Right lobe of liver (tissue), 6 donors: ENCODE results near the gene SNPH. TPM values are rescaled to one million over a fixed set of nuclear protein-coding genes. Genes with fewer than 3 reads are reported as not detected.

Source experiments
- ATAC-seq, 4 donors: fragments of 200-7000 bp; cut with Tn5 transposase; one replicate each; pipeline ENCODE4 v1.9.1; 2020; ENCODE audit warnings: mild to moderate bottlenecking in 4 of 4, moderate library complexity in 4 of 4
- DNase-seq, 3 donors: peaks; one replicate each; pipeline ENCODE4 v3.0.0-alpha.2; 2020
- H3K27ac ChIP-seq, 3 donors: fragments of 200-600 bp; one replicate each; pipeline ENCODE4 v1.8.0; 2022
- H3K27me3 ChIP-seq, 2 donors: fragments of 200-600 bp; one replicate each; pipeline ENCODE4 v1.8.0; 2022
- H3K36me3 ChIP-seq, 4 donors: fragments of 200-600 bp; sonication (generic) in 1 of 4; one replicate each; pipeline versions ENCODE4 v1.5.1 to v1.8.0; 2017 to 2022; ENCODE audit warnings: control low read depth in 1 of 4
- H3K4me1 ChIP-seq, 4 donors: fragments of 200-600 bp; sonication (generic) in 1 of 4; one replicate each; pipeline versions ENCODE4 v1.5.1 to v1.8.0; 2017 to 2022; ENCODE audit warnings: control low read depth in 1 of 4
- H3K4me3 ChIP-seq, 3 donors: fragments of 200-600 bp; one replicate each; pipeline ENCODE4 v1.8.0; 2022
- H3K9me3 ChIP-seq, 4 donors: fragments of 200-600 bp; sonication (generic) in 1 of 4; one replicate each; pipeline versions ENCODE4 v1.5.1 to v1.8.0; 2017 to 2022; ENCODE audit warnings: control low read depth in 1 of 4
- POLR2A ChIP-seq: fragments of 450-650 bp; IDR thresholded peaks from one replicate; pipeline ENCODE4 v1.6.1; 2017; ENCODE audit warnings: antibody characterized with exemption, mild to moderate bottlenecking
- WGBS: methylation state at CpG from one replicate; pipeline ENCODE4 v1.1.6; 2018; ENCODE audit warnings: low coverage, low lambda C conversion rate; ENCODE audit not compliant: insufficient coverage; ENCODE audit errors: missing lambda C conversion rate; 5-methylcytosine and 5-hydroxymethylcytosine counted together
- intact Hi-C, 2 donors: fragments of 100-400 bp; cut with DNase I; formaldehyde crosslinking; loops; one replicate each; pipeline versions ENCODE4 v1.11.2 to v1.14.1; 2022
- total RNA-seq, 6 experiments: library from RNA; depleted of rRNA in 2 of 6; stranded (reverse); fragments of >200 nt in 2 of 6; fragmentation: NEBNext Ultra II Directional in 3 of 6; extraction: Animal tissue kit (Norgen Biotek cat#: 25700) in 3 of 6; gene quantifications; one replicate each; pipeline versions ENCODE4 v1.1.0 to v1.2.4, GENCODE V29; 2016 to 2023
- TF ChIP-seq, protein P1 (sequence below), 4 donors: fragments of 200-600 bp in 3 of 4; fragments of 450-650 bp in 1 of 4; IDR thresholded peaks; one replicate each; pipeline versions ENCODE4 v1.5.1 to v1.8.0; 2016 to 2022; ENCODE audit warnings: antibody characterized with exemption in 4 of 4, mild to moderate bottlenecking in 2 of 4
- donor health status: DM: no; HTN: yes; CAD: no.
- donor health status: DM: no; HTN: no; CAD: no.
- donor health status: DM: no; HTN: no; CAD: no.
- donor health status: DM: no; HTN: yes; CAD: no.
- donor health status: DM: no; HTN: yes; CAD: no.

SNPH gene
- total RNA-seq, 6 experiments from 2014 or later: 0.11 to 0.61 (median 0.12) TPM

DNA sequence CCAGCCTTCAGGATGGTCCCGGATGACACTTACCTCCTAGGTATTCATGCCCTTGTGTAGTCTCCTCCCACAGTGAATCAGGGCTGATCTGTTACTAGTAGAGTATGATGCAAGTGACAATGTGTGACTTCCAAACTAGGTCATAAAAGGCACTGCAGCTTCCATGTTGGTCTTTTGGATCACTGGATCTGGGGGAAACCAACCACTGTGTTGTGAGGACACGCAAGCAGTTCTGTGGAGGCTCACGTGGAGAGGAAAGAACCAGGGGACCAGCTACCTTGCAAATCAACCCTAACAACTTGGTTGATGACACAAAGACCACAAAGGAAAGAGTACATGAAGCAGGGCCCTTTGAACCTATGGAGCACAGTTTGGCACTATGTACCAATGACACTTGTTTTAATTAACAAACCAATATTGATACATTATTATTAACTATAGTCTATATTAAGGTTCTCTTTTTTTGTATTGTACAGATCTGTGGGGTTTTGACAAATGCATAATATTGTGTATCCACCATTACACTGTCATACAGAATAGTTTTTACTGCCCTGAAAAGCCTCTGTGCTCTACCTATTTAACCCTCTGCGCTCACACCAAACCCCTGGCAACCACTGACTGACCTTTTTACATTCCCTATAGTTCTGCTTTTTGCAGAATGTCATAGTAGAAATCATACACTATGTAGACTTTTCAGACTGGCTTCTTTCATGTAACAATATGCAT is 79.1 kb downstream of the SNPH start:
- no peak for TF ChIP-seq POLR2A
- TF ChIP-seq, protein P1, sequence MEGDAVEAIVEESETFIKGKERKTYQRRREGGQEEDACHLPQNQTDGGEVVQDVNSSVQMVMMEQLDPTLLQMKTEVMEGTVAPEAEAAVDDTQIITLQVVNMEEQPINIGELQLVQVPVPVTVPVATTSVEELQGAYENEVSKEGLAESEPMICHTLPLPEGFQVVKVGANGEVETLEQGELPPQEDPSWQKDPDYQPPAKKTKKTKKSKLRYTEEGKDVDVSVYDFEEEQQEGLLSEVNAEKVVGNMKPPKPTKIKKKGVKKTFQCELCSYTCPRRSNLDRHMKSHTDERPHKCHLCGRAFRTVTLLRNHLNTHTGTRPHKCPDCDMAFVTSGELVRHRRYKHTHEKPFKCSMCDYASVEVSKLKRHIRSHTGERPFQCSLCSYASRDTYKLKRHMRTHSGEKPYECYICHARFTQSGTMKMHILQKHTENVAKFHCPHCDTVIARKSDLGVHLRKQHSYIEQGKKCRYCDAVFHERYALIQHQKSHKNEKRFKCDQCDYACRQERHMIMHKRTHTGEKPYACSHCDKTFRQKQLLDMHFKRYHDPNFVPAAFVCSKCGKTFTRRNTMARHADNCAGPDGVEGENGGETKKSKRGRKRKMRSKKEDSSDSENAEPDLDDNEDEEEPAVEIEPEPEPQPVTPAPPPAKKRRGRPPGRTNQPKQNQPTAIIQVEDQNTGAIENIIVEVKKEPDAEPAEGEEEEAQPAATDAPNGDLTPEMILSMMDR (IDR thresholded peaks at IDR 0.05): no peak
- 81% methylated on average over 2 of the region's 4 CpGs for WGBS
- Histone ChIP-seq H3K9me3 (no peaks in the 10 kb centered on the region), H3K27ac (no peak overlapping the region), H3K36me3 (no peaks in the 10 kb centered on the region), H3K4me1 (no peaks in the 10 kb centered on the region), H3K4me3 (no peak overlapping the region), H3K27me3 (no peaks in the 10 kb centered on the region)
- ATAC-seq: no peak
- intact Hi-C loops: no loop called here
- no peak for DNase-seq

DNA sequence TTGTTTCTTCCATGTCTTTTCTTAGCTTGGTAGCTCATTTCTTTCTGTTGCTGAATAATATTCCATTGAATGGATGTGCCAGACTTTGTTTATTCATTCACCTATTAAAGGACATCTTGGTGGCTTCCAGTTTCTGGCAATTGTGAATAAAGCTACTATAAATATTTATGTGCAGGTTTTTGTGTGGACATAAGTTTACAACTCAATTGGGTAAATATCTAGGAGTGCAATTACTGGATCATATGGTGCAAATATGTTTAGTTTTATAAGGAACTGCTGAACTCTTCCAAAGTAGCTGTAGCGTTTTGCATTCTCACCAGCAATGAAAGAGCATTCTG is 79.6 kb downstream of the SNPH start:
- ATAC-seq (no peak), DNase-seq (no peak)
- WGBS: 100% methylated on average over 1 of the region's 1 CpG

DNA sequence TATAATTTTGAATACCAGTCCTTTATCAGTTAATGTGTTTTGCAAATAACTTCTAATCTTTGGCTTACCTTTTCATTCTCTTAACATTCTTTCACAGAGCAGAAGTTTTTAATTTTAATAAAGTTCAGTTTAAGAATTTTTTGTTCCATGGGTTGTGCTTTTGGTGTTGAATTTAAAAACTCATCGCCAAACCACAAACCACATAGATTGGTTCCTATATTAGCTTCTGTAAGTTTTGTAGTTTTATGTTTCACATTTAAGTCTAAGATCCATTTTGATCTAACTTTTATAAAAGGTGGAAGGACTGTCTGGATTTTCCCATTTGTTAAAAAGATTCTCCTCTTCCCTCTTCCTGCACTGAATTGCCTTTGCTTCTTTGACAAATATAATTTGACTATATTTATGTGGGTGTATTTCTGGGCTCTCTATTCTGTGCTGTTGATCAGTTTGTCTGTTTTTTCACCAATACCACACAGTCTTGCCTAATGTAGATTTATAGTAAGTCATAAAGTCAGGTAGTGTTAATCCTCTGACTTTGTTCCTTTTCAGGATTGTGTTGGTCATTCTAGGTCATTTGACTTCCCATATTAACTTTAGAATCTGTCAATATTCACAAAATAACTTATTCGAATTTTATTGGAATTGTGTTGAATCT is 80.3 kb downstream of the SNPH start:
- intact Hi-C loops: no loop called here
- DNase-seq (no peak), ATAC-seq (no peak)
- WGBS: 70% methylated on average over 2 of the region's 2 CpGs
- H3K4me1 ChIP-seq: no peaks in the 10 kb centered on the region
- H3K9me3 ChIP-seq: no peaks in the 10 kb centered on the region
- H3K4me3 ChIP-seq: no peak overlapping the region
- no peak overlapping the region for H3K27ac ChIP-seq
- TF ChIP-seq, protein P1 (IDR thresholded peaks at IDR 0.05): no peak
- no peak for TF ChIP-seq POLR2A
- no peaks in the 10 kb centered on the region for H3K27me3 ChIP-seq
- no peaks in the 10 kb centered on the region for H3K36me3 ChIP-seq

More for the DNA sequence above, 79.6 kb downstream of the SNPH start:
- H3K4me1 ChIP-seq: no peaks in the 10 kb centered on the region
- H3K36me3 ChIP-seq: no peaks in the 10 kb centered on the region
- H3K27ac ChIP-seq: no peak overlapping the region
- no peaks in the 10 kb centered on the region for H3K9me3 ChIP-seq
- no peaks in the 10 kb centered on the region for H3K27me3 ChIP-seq
- no peak overlapping the region for H3K4me3 ChIP-seq
- TF ChIP-seq, protein P1 (IDR thresholded peaks at IDR 0.05): no peak
- TF ChIP-seq POLR2A: no peak
- intact Hi-C loops: no loop called here

DNA sequence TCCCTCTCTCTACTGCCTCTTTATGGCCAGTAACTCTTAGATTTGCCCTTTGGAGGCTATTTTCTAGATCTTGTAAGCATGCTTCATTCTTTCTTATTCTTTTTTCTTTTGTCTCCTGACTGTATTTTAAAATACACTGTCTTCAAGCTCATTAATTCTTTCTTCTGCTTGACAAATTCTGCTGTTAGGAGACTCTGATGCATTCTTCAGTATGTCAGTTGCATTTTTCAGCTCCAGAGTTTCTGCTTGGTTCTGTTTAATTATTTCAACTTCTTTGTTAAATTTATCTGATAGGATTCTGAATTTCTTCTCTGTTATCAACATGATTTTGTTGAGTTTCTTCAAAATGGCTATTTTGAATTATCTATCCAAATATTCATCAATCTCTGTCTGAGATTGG is 87.9 kb downstream of the SNPH start:
- no peak overlapping the region for H3K27ac ChIP-seq
- H3K4me1 ChIP-seq: no peaks in the 10 kb centered on the region
- no peaks in the 10 kb centered on the region for H3K9me3 ChIP-seq
- no peak overlapping the region for H3K4me3 ChIP-seq
- no peaks in the 10 kb centered on the region for H3K36me3 ChIP-seq
- DNase-seq (no peak), ATAC-seq (no peak)
- H3K27me3 ChIP-seq: no peaks in the 10 kb centered on the region
- intact Hi-C loops: no loop called here
- TF ChIP-seq POLR2A: no peak
- TF ChIP-seq, protein P1 (IDR thresholded peaks at IDR 0.05): no peak
